HepG2 (cell line): ENCODE data around the gene MYD88. TPM values are rescaled to one million over a fixed set of nuclear protein-coding genes. Genes with fewer than 3 reads are reported as not detected.

Source experiments
- ARID3A ChIP-seq: IDR thresholded peaks from 2 replicates; pipeline ENCODE4 v1.6.1; 2012; ENCODE audit warnings: low read depth, low read length, improper control_type of control experiment
- ATF3 ChIP-seq: sonication (generic); formaldehyde crosslinking; IDR thresholded peaks from 2 replicates; pipeline ENCODE4 v1.4.0; 2020; ENCODE audit warnings: missing genetic modification reagents
- BCL3 ChIP-seq: sonication (generic); formaldehyde crosslinking; IDR thresholded peaks from 2 replicates; pipeline ENCODE4 v1.5.1; 2020; ENCODE audit warnings: mild to moderate bottlenecking, missing genetic modification reagents, moderate library complexity
- CAMTA2 ChIP-seq: sonication (generic); formaldehyde crosslinking; IDR thresholded peaks from 2 replicates; pipeline ENCODE4 v1.4.0; 2020; ENCODE audit warnings: mild to moderate bottlenecking, missing genetic modification reagents, borderline replicate concordance
- CHD2 ChIP-seq: IDR thresholded peaks from 2 replicates; pipeline ENCODE4 v1.6.1; 2011; ENCODE audit warnings: low read depth, low read length, improper control_type of control experiment
- HMG20B ChIP-seq: conservative IDR thresholded peaks from 2 replicates; pipeline ENCODE4 v1.6.1; 2016; ENCODE audit warnings: missing genetic modification reagents, missing compliant biosample characterization
- KAT8 ChIP-seq: IDR thresholded peaks from 2 replicates; pipeline ENCODE4 v1.6.1; 2016; ENCODE audit warnings: missing genetic modification reagents, missing compliant biosample characterization
- KLF13 ChIP-seq: sonication (generic); formaldehyde crosslinking; IDR thresholded peaks from 2 replicates; pipeline ENCODE4 v1.4.0; 2020; ENCODE audit warnings: mild to moderate bottlenecking, missing genetic modification reagents
- PATZ1 ChIP-seq: sonication (generic); formaldehyde crosslinking; IDR thresholded peaks from 2 replicates; pipeline ENCODE4 v1.4.0; 2020; ENCODE audit warnings: missing genetic modification reagents
- POGZ ChIP-seq: sonication (generic); formaldehyde crosslinking; IDR thresholded peaks from 2 replicates; pipeline ENCODE4 v1.4.0; 2020; ENCODE audit warnings: mild to moderate bottlenecking, missing genetic modification reagents
- POLR2G ChIP-seq: fragments of 200-400 bp; formaldehyde crosslinking; IDR thresholded peaks from 2 replicates; pipeline ENCODE4 v1.6.1; 2018; ENCODE audit warnings: mild to moderate bottlenecking, low read depth, low read length, moderate library complexity
- SIN3A ChIP-seq: IDR thresholded peaks from 2 replicates; pipeline ENCODE4 v1.6.1; 2011; ENCODE audit warnings: low read depth, mild to moderate bottlenecking, control low read depth, low read length, borderline replicate concordance
- SPEN ChIP-seq: sonication (generic); formaldehyde crosslinking; IDR thresholded peaks from 2 replicates; pipeline ENCODE4 v1.5.1; 2020; ENCODE audit warnings: low read depth, mild to moderate bottlenecking, missing genetic modification reagents
- TBL1XR1 ChIP-seq: fragments of 150-350 bp; IDR thresholded peaks from 2 replicates; pipeline ENCODE4 v1.6.1; 2014; ENCODE audit warnings: borderline replicate concordance, low read length; ENCODE audit not compliant: partially characterized antibody
- TP53 ChIP-seq: sonication (generic); formaldehyde crosslinking; conservative IDR thresholded peaks from 2 replicates; pipeline ENCODE4 v1.4.0; 2020; ENCODE audit warnings: missing genetic modification reagents
- ZNF160 ChIP-seq: sonication (generic); formaldehyde crosslinking; IDR thresholded peaks from 2 replicates; pipeline ENCODE4 v1.8.0; 2022; ENCODE audit warnings: mild to moderate bottlenecking, inconsistent platforms, missing genetic modification reagents
- ZNF256 ChIP-seq: sonication (generic); formaldehyde crosslinking; conservative IDR thresholded peaks from 2 replicates; pipeline ENCODE4 v1.4.0; 2020; ENCODE audit warnings: missing genetic modification reagents
- ZNF280D ChIP-seq: sonication (generic); formaldehyde crosslinking; IDR thresholded peaks from 2 replicates; pipeline ENCODE4 v1.5.1; 2020; ENCODE audit warnings: mild to moderate bottlenecking, missing genetic modification reagents
- ZNF781 ChIP-seq: sonication (generic); formaldehyde crosslinking; IDR thresholded peaks from 2 replicates; pipeline ENCODE4 v1.5.1; 2020; ENCODE audit warnings: borderline replicate concordance, mild to moderate bottlenecking, missing genetic modification reagents; ENCODE audit errors: not compliant biosample characterization
- ZNF782 ChIP-seq: sonication (generic); formaldehyde crosslinking; IDR thresholded peaks from 2 replicates; pipeline ENCODE4 v1.4.0; 2020; ENCODE audit warnings: missing genetic modification reagents, mild to moderate bottlenecking, borderline replicate concordance
- polyA plus RNA-seq, 8 experiments: library from polyadenylated mRNA; depleted of rRNA in 3 of 8; stranded (reverse) in 7 of 8; unstranded in 1 of 8; fragments of >200 nt; fragmentation: Illumina TruSeq in 4 of 8; extraction: Trizol in 4 of 8; gene quantifications; 2 replicates each; pipeline versions ENCODE4 v1.2.1 to v1.2.3, GENCODE V29; 2011 to 2016; ENCODE audit warnings: low read depth in 4 of 8, missing spikeins in 1 of 8, mixed read lengths in 1 of 8; ENCODE audit not compliant: insufficient read depth in 1 of 8
- total RNA-seq, 5 experiments: library from RNA; depleted of rRNA; stranded (reverse); fragments of >200 nt; fragmentation: Illumina TruSeq; extraction: Trizol; gene quantifications; 2 replicates each; pipeline ENCODE4 v1.2.3, GENCODE V29; 2016; ENCODE audit warnings: low read depth in 1 of 5

MYD88 gene
- total and polyA plus RNA-seq, 2 of the 13 experiments (the other 11 are each of a cell fraction or from before 2014, with no cell fraction given) = 7.6 to 32.7 TPM

GRCh38 chr3:38164952-38165721, 26.7 kb downstream of the MYD88 start, which contains the start of gene OXSR1 (continued):
- TF ChIP-seq CAMTA2 (CRISPR knock-in tag) (peak; percentile 96; the same call in 1 of the 2 replicates), BCL3 (CRISPR knock-in tag) (0 out of 2 replicates have a peak, but pooled peaks have one; percentile 15), ZNF256 (peak; percentile 85; the same call in 1 of the 2 replicates), HMG20B (CRISPR knock-in tag) (0 out of 2 replicates have a peak, but pooled peaks have one; percentile 15), ARID3A (no peak), POLR2G (peak; percentile 78), ZNF160 (CRISPR knock-in tag) (0 out of 2 replicates have a peak, but pooled peaks have one; percentile 13), ZNF782 (0 out of 2 replicates have a peak, but pooled peaks have one; percentile 44), KLF13 (CRISPR knock-in tag) (0 out of 2 replicates have a peak, but pooled peaks have one; percentile 72), SPEN (CRISPR knock-in tag) (peak; percentile 47), CHD2 (0 out of 2 replicates have a peak, but pooled peaks have one; percentile 15), TBL1XR1 (no peak), ATF3 (peak; percentile 59), SIN3A (peak; percentile 62; the same call in 1 of the 2 replicates), POGZ (peak; percentile 66; the same call in 1 of the 2 replicates), ZNF280D (CRISPR knock-in tag) (peak; percentile 84), PATZ1 (CRISPR knock-in tag) (peak; percentile 12; the same call in 1 of the 2 replicates), KAT8 (CRISPR knock-in tag) (peak; percentile 81), TP53 (CRISPR knock-in tag) (peak; percentile 66; the same call in 1 of the 2 replicates), ZNF781 (CRISPR knock-in tag) (no peak)
